ENCODE results near the gene CTXN1. TPM values are rescaled to one million over a fixed set of nuclear protein-coding genes. Genes with fewer than 3 reads are reported as not detected.

The CTXN1 gene
- total RNA-seq, 1 donor from 2014 or later, result not detected

- intact Hi-C loops (cut with micrococcal nuclease), result loop anchor here (5.0 kb wide), 2 partner anchors 266 to 374 kb away; partner anchors contain the start of gene CERS4
- H3K9me3 Mint-ChIP-seq, result no peaks in the 10 kb centered on the region
- TF ChIP-seq CTCF (IDR thresholded peaks at IDR 0.05), result no peak
- H3K4me3 Mint-ChIP-seq, result peak overlapping the region; percentile 38
- H3K4me1 Mint-ChIP-seq, result peaks cover 33% of the 10 kb centered on the region
- ATAC-seq (ENCODE audit: low read depth), result no peak
- no peak overlapping the region for H3K27ac Mint-ChIP-seq
- no peak for DNase-seq
- H3K36me3 Mint-ChIP-seq (ENCODE audit: low read depth), result peaks cover 50% of the 10 kb centered on the region
- CTCF ChIA-PET, result no interaction called here
- no peaks in the 10 kb centered on the region for H3K27me3 Mint-ChIP-seq
- POLR2A ChIA-PET, result no interaction called here
These were observed 14.9 kb upstream of the CTXN1 start for GRCh38 chr19:7940841-7941240.

GRCh38 chr19:7934766-7935165 is 8.8 kb upstream of the CTXN1 start:
- POLR2A ChIA-PET, result interaction anchor here (0.6 to 1.5 kb wide), 2 partner anchors 9 to 327 kb away, joined by 3 to 11 read pairs; partner anchors contain the start of gene TIMM44
- Mint-ChIP-seq H3K36me3 (ENCODE audit: low read depth) (peaks cover 75% of the 10 kb centered on the region), H3K27me3 (no peaks in the 10 kb centered on the region), H3K4me1 (peaks cover 3% of the 10 kb centered on the region), H3K27ac (no peak overlapping the region), H3K4me3 (no peak overlapping the region), H3K9me3 (no peaks in the 10 kb centered on the region)
- intact Hi-C loops (cut with micrococcal nuclease), result no loop called here
- ATAC-seq (ENCODE audit: low read depth) (no peak), DNase-seq (no peak)
- CTCF ChIA-PET, result no interaction called here
- no peak for TF ChIP-seq CTCF (IDR thresholded peaks at IDR 0.05)

GRCh38 chr19:7933828-7934725 is 8.1 kb upstream of the CTXN1 start:
- no peak for TF ChIP-seq CTCF (IDR thresholded peaks at IDR 0.05)
- H3K9me3 Mint-ChIP-seq, result no peaks in the 10 kb centered on the region
- no peak overlapping the region for H3K4me3 Mint-ChIP-seq
- peaks cover 3% of the 10 kb centered on the region for H3K4me1 Mint-ChIP-seq
- ChIA-PET POLR2A (interaction anchor here (0.6 to 1.5 kb wide), 2 partner anchors 10 to 328 kb away, joined by 3 to 11 read pairs; partner anchors contain the start of gene TIMM44), CTCF (no interaction called here)
- H3K27me3 Mint-ChIP-seq, result no peaks in the 10 kb centered on the region
- peaks cover 76% of the 10 kb centered on the region for H3K36me3 Mint-ChIP-seq (ENCODE audit: low read depth)
- DNase-seq (no peak), ATAC-seq (ENCODE audit: low read depth) (no peak)
- H3K27ac Mint-ChIP-seq, result no peak overlapping the region
- intact Hi-C loops (cut with micrococcal nuclease), result no loop called here

- H3K27me3 Mint-ChIP-seq, result no peaks in the 10 kb centered on the region
- POLR2A ChIA-PET, result no interaction called here
- CTCF ChIA-PET, result no interaction called here
- H3K4me1 Mint-ChIP-seq, result peaks cover under 1% of the 10 kb centered on the region
- no peaks in the 10 kb centered on the region for H3K9me3 Mint-ChIP-seq
- no peak overlapping the region for H3K27ac Mint-ChIP-seq
- intact Hi-C loops (cut with micrococcal nuclease), result no loop called here
- TF ChIP-seq CTCF (IDR thresholded peaks at IDR 0.05), result no peak
- DNase-seq, result no peak
- no peak overlapping the region for H3K4me3 Mint-ChIP-seq
- H3K36me3 Mint-ChIP-seq (ENCODE audit: low read depth), result peaks cover 75% of the 10 kb centered on the region
- ATAC-seq (ENCODE audit: low read depth), result no peak
These were observed 7.5 kb upstream of the CTXN1 start for GRCh38 chr19:7933411-7933810.

- CTCF ChIA-PET, result no interaction called here
These were observed 7.0 kb upstream of the CTXN1 start for GRCh38 chr19:7932930-7933300.

More at GRCh38 chr19:7932930-7933300, 7.0 kb upstream of the CTXN1 start:
- no peaks in the 10 kb centered on the region for H3K9me3 Mint-ChIP-seq
- POLR2A ChIA-PET, result no interaction called here
- H3K27ac Mint-ChIP-seq, result no peak overlapping the region
- intact Hi-C loops (cut with micrococcal nuclease), result no loop called here
- no peak for TF ChIP-seq CTCF (IDR thresholded peaks at IDR 0.05)
- no peak for DNase-seq
- H3K27me3 Mint-ChIP-seq, result no peaks in the 10 kb centered on the region
- peaks cover 70% of the 10 kb centered on the region for H3K36me3 Mint-ChIP-seq (ENCODE audit: low read depth)
- no peak overlapping the region for H3K4me3 Mint-ChIP-seq
- ATAC-seq (ENCODE audit: low read depth), result no peak
- peaks cover 3% of the 10 kb centered on the region for H3K4me1 Mint-ChIP-seq
